Panc1 (cell line): ENCODE measurements around the gene SBK2.

Experiments
- POLR2AphosphoS5 ChIP-seq: IDR thresholded peaks from 2 replicates; pipeline ENCODE4 v1.6.1; 2012; ENCODE audit warnings: mild to moderate bottlenecking, low read depth, low read length, moderate library complexity
- REST ChIP-seq, 2 experiments: IDR thresholded peaks; 2 replicates each; pipeline ENCODE4 v1.6.1; 2011 to 2012; ENCODE audit warnings: low read depth in 2 of 2, control low read depth in 1 of 2, low read length in 1 of 2, mild to moderate bottlenecking in 1 of 2, moderate library complexity in 1 of 2; ENCODE audit not compliant: insufficient read depth in 1 of 2
- SIN3A ChIP-seq: IDR thresholded peaks from 2 replicates; pipeline ENCODE4 v1.6.1; 2012; ENCODE audit warnings: low read depth, mild to moderate bottlenecking, low read length, moderate library complexity, borderline replicate concordance; ENCODE audit not compliant: insufficient read depth
- TF ChIP-seq, protein P1 (sequence below): fragments of 450-650 bp; IDR thresholded peaks from 2 replicates; pipeline ENCODE4 v1.5.1; 2017; ENCODE audit warnings: mild to moderate bottlenecking

DNA sequence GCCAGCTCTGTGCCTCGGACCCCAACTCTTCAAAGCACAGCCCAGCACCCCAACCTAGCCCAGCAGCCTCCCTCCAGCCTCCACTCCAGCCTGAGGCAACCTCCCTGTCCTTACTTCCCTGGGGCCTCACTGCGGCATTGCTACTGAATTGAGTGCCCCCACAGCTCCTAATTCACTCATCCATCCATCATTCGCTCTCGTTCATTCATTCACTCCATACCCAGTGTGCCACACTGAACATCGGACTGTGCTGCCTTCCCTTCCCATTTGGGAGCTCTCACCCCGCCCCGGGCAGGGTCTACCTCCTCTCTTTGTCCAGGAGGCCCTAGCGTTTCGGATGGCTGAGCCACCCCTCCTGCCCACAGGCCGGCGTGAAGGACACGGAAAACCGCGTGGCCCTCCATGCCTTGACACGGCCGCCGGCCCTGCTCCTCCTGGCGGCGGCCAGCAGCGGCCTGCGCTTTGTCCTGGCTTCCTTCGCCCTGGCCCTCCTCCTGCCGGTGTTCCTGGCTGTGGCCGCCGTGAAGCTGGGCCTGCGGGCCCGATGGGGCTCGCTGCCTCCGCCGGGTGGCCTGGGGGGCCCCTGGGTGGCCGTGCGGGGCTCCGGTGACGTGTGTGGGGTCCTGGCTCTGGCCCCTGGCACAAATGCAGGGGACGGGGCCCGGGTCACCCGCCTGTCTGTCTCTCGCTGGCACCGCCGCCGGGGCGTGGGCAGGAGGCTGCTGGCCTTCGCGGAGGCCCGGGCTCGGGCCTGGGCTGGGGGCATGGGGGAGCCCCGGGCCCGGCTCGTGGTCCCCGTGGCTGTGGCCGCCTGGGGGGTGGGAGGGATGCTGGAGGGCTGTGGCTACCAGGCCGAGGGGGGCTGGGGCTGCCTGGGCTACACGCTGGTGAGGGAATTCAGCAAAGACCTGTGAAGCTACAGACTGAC, 50.6 kb downstream of the SBK2 start:
- TF ChIP-seq, protein P1, sequence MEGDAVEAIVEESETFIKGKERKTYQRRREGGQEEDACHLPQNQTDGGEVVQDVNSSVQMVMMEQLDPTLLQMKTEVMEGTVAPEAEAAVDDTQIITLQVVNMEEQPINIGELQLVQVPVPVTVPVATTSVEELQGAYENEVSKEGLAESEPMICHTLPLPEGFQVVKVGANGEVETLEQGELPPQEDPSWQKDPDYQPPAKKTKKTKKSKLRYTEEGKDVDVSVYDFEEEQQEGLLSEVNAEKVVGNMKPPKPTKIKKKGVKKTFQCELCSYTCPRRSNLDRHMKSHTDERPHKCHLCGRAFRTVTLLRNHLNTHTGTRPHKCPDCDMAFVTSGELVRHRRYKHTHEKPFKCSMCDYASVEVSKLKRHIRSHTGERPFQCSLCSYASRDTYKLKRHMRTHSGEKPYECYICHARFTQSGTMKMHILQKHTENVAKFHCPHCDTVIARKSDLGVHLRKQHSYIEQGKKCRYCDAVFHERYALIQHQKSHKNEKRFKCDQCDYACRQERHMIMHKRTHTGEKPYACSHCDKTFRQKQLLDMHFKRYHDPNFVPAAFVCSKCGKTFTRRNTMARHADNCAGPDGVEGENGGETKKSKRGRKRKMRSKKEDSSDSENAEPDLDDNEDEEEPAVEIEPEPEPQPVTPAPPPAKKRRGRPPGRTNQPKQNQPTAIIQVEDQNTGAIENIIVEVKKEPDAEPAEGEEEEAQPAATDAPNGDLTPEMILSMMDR = no peak; the same call in 1 of the 2 replicates
- TF ChIP-seq POLR2AphosphoS5 (no peak), REST (IDR thresholded peaks at IDR 0.05; ENCODE audit: insufficient read depth in 1 of 2, low read depth in 2 of 2, low read length in 1 of 2) (no peak), SIN3A (no peak)
